B cell (primary cell): ENCODE measurements around the gene PAX6. TPM values are rescaled to one million over a fixed set of nuclear protein-coding genes. Genes with fewer than 3 reads are reported as not detected.
A peak's percentile ranks its signal among the peaks of the same experiment; 100 is the strongest.

Source experiments
- ATAC-seq: fragments of 200-7000 bp; cut with Tn5 transposase; one replicate; pipeline ENCODE4 v1.10.0; 2021; ENCODE audit warnings: low read depth, mild to moderate bottlenecking, moderate number of reproducible peaks, moderate library complexity
- CTCF ChIA-PET: fragments of 350-600 bp; sonication (Branson Sonifier 250); formaldehyde crosslinking; loops from one replicate; lab custom pipeline; 2021; ENCODE audit warnings: antibody characterized with exemption, inconsistent platforms; lab: Charles Lee
- POLR2A ChIA-PET: fragments of 350-600 bp; sonication (Branson Sonifier 250); formaldehyde crosslinking; loops from one replicate; lab custom pipeline; 2021; ENCODE audit warnings: antibody characterized with exemption; lab: Charles Lee
- DNase-seq: peaks from one replicate; pipeline ENCODE4 v3.0.0; 2013
- H2AFZ ChIP-seq: 2 replicates; pipeline ENCODE4 v1.6.1; 2012; ENCODE audit warnings: mild to moderate bottlenecking, low read depth, low read length; ENCODE audit not compliant: insufficient read depth, poor library complexity, severe bottlenecking
- H3K27ac ChIP-seq, 2 donors: 1 replicate in 1 of 2; 2 replicates in 1 of 2; pipeline ENCODE4 v1.5.1; 2012 to 2013; ENCODE audit warnings: low read length in 2 of 2, mild to moderate bottlenecking in 2 of 2, moderate library complexity in 1 of 2
- H3K27me3 ChIP-seq, 4 experiments: fragments of 200-600 bp in 1 of 4; sonication (generic) in 1 of 4; replicated peaks in 1 of 4; 1 replicate in 2 of 4; 2 replicates in 2 of 4; pipeline versions ENCODE4 v1.6.1 to v1.7.0; 2013 to 2016; ENCODE audit warnings: low read length in 3 of 4, mild to moderate bottlenecking in 2 of 4, mixed read lengths in 1 of 4, moderate library complexity in 1 of 4; ENCODE audit not compliant: insufficient read depth in 4 of 4, control insufficient read depth in 3 of 4; ENCODE audit errors: control extremely low read depth in 1 of 4
- H3K36me3 ChIP-seq, 2 experiments: replicated peaks in 1 of 2; 1 replicate in 1 of 2; 2 replicates in 1 of 2; pipeline versions ENCODE4 v1.6.1 to v1.7.1; 2013; ENCODE audit warnings: low read length in 1 of 2; ENCODE audit not compliant: insufficient read depth in 2 of 2, control insufficient read depth in 1 of 2; ENCODE audit errors: control extremely low read depth in 1 of 2, extremely low read depth in 1 of 2
- H3K4me1 ChIP-seq, 2 donors: fragments of 200-600 bp in 1 of 2; sonication (generic) in 1 of 2; 1 replicate in 1 of 2; 2 replicates in 1 of 2; pipeline versions ENCODE4 v1.5.1 to v1.6.1; 2013 to 2017; ENCODE audit warnings: low read length in 2 of 2; ENCODE audit not compliant: control insufficient read depth in 2 of 2, insufficient read depth in 2 of 2
- H3K4me2 ChIP-seq: replicated peaks from 2 replicates; pipeline ENCODE3; 2012; ENCODE audit warnings: mild to moderate bottlenecking, low read depth, low read length; ENCODE audit not compliant: poor library complexity, severe bottlenecking
- H3K4me3 ChIP-seq, 5 experiments: fragments of 200-600 bp in 1 of 5; sonication (generic) in 1 of 5; 1 replicate in 3 of 5; 2 replicates in 2 of 5; pipeline versions ENCODE4 v1.5.1 to v1.7.0; 2011 to 2016; ENCODE audit warnings: low read length in 4 of 5, mild to moderate bottlenecking in 4 of 5, low read depth in 2 of 5, control low read depth in 1 of 5, moderate library complexity in 1 of 5; ENCODE audit not compliant: insufficient read depth in 1 of 5; ENCODE audit errors: control extremely low read depth in 1 of 5, extremely low read depth in 1 of 5
- H3K79me2 ChIP-seq: fragments of 200-600 bp; sonication (generic); one replicate; pipeline ENCODE4 v1.6.0; 2016; ENCODE audit warnings: low read length; ENCODE audit not compliant: control insufficient read depth, insufficient read depth
- H3K9ac ChIP-seq: fragments of 200-600 bp; sonication (generic); 2 replicates; pipeline ENCODE4 v1.6.1; 2017; ENCODE audit warnings: mild to moderate bottlenecking, low read length, moderate library complexity
- H3K9me3 ChIP-seq, 3 donors: one replicate each; pipeline versions ENCODE4 v1.6.1 to v1.7.1; 2013; ENCODE audit warnings: low read length in 2 of 3; ENCODE audit not compliant: control insufficient read depth in 2 of 3, insufficient read depth in 1 of 3; ENCODE audit errors: control extremely low read depth in 1 of 3
- H4K20me1 ChIP-seq: 2 replicates; pipeline ENCODE4 v1.6.0; 2012; ENCODE audit warnings: mild to moderate bottlenecking, low read length; ENCODE audit not compliant: insufficient read depth, control insufficient read depth, poor library complexity, severe bottlenecking
- H3K27ac Mint-ChIP-seq: one replicate; pipeline ENCODE4 v1.8.0; 2021; ENCODE audit warnings: mixed read lengths
- H3K27me3 Mint-ChIP-seq: one replicate; pipeline ENCODE4 v1.8.0; 2021; ENCODE audit warnings: mixed read lengths
- H3K4me1 Mint-ChIP-seq: one replicate; pipeline ENCODE4 v1.8.0; 2021; ENCODE audit warnings: mixed read lengths
- H3K4me3 Mint-ChIP-seq: one replicate; pipeline ENCODE4 v1.8.0; 2021; ENCODE audit warnings: mixed read lengths
- H3K9me3 Mint-ChIP-seq: one replicate; pipeline ENCODE4 v1.8.0; 2022; ENCODE audit warnings: mixed read lengths; ENCODE audit not compliant: insufficient read depth
- EZH2 ChIP-seq: IDR thresholded peaks from 2 replicates; pipeline ENCODE4 v1.6.1; 2012; ENCODE audit warnings: borderline replicate concordance, low read depth, mild to moderate bottlenecking, moderate library complexity, low read length; ENCODE audit not compliant: insufficient read depth, poor library complexity, severe bottlenecking
- WGBS: methylation state at CpG from one replicate; pipeline ENCODE4 v1.1.5; 2013; ENCODE audit warnings: missing lambda C conversion rate; ENCODE audit not compliant: insufficient coverage; 5-methylcytosine and 5-hydroxymethylcytosine counted together
- intact Hi-C: fragments of 100-400 bp; cut with micrococcal nuclease; formaldehyde crosslinking; loops from one replicate; pipeline ENCODE4 v1.10.0; 2022
- polyA plus RNA-seq: library from polyadenylated mRNA; depleted of rRNA; stranded (reverse); fragments of >200 nt; gene quantifications from 2 replicates; pipeline ENCODE4 v1.2.3, GENCODE V29; 2012
- total RNA-seq, 2 donors: library from RNA; stranded (reverse); fragments of 120-200 nt in 1 of 2; gene quantifications; 1 replicate in 1 of 2; 2 replicates in 1 of 2; pipeline versions ENCODE4 v1.2.3 to v1.2.4, GENCODE V29; 2013 to 2022
- TF ChIP-seq, protein P1 (sequence below): fragments of 200-600 bp; IDR thresholded peaks from one replicate; pipeline ENCODE4 v1.8.0; 2022; ENCODE audit warnings: antibody characterized with exemption, mild to moderate bottlenecking

PAX6 gene
- total and polyA plus RNA-seq, 2 donors (not counting 1 experiment from before 2014, with no cell fraction given): not detected

DNA sequence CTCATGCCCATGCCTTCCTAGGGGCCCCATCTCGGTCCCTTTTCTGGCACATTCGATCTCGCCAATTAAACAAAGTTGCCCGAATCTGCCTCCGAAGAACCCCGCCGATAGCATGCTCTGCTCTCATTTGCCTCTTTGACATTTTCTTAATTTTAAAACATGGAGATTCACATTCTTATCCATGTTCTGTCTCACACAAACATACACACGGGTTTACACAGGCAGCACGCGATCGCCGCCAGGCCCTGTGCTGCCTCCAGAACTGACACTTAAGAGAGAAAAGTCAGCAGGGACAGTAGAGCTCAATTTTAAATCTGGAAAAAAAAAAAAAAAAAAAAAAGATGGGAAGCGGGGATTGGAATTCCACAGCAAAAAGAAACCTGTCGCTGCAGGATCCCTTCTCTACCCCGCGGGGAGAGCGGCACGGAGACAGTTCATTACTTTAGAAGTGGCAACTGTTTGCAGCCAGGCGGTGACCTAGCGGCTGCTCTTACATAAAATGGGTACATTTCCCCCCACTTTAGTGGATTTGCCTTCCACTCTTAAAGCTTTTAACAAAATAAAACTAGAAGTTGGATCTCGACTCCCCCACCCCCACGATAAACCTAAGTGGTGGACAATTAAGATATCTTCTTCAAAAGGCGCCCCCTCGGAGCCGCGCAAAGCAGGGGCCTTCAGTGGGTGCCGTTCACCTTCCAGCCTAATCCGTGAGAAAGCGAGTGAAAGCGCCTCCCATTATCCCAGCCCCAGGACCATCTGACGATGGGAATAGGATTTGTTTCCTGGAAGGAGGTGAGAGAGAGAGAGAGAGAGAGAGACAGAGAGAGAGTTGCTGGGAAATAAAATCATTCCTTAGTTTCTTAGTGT is 13.7 kb downstream of the PAX6 start:
- Histone ChIP-seq H2AFZ (no peak overlapping the region), H3K9me3 (peaks cover 0 to 46% (median 5%) of the 10 kb centered on the region in 3 donors), H3K4me3 (no peak overlapping the region), H3K9ac (no peak overlapping the region), H3K4me2 (no peak overlapping the region), H3K27ac (no peak overlapping the region), H3K27me3 (peaks cover 0 to 67% (median 52%) of the 10 kb centered on the region in 4 experiments), H3K79me2 (no peaks in the 10 kb centered on the region), H3K36me3 (no peaks in the 10 kb centered on the region), H3K4me1 (peaks cover 9 to 11% of the 10 kb centered on the region in 2 donors), H4K20me1 (no peaks in the 10 kb centered on the region)
- POLR2A ChIA-PET: no interaction called here
- Mint-ChIP-seq H3K4me3 (peak overlapping the region; percentile 45), H3K9me3 (no peaks in the 10 kb centered on the region), H3K4me1 (peaks cover 14% of the 10 kb centered on the region), H3K27ac (no peak overlapping the region), H3K27me3 (peaks cover 73% of the 10 kb centered on the region)
- DNase-seq (peak; percentile 13), ATAC-seq (no peak)
- intact Hi-C loops: loop anchor here (2.0 kb wide), 1 partner anchor 23 kb away; no protein-coding TSS in a partner anchor
- 12% methylated on average over 27 of the region's 31 CpGs for WGBS
- TF ChIP-seq, protein P1, sequence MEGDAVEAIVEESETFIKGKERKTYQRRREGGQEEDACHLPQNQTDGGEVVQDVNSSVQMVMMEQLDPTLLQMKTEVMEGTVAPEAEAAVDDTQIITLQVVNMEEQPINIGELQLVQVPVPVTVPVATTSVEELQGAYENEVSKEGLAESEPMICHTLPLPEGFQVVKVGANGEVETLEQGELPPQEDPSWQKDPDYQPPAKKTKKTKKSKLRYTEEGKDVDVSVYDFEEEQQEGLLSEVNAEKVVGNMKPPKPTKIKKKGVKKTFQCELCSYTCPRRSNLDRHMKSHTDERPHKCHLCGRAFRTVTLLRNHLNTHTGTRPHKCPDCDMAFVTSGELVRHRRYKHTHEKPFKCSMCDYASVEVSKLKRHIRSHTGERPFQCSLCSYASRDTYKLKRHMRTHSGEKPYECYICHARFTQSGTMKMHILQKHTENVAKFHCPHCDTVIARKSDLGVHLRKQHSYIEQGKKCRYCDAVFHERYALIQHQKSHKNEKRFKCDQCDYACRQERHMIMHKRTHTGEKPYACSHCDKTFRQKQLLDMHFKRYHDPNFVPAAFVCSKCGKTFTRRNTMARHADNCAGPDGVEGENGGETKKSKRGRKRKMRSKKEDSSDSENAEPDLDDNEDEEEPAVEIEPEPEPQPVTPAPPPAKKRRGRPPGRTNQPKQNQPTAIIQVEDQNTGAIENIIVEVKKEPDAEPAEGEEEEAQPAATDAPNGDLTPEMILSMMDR: no peak
- no peak for TF ChIP-seq EZH2
- CTCF ChIA-PET: interaction anchor here (0.6 kb wide), 1 partner anchor 255 kb away, joined by 3 read pairs; no protein-coding TSS in a partner anchor
